Esophagus squamous epithelium (tissue), 4 donors: ENCODE results near the gene CAPN11.

Experiments used
- POLR2A ChIP-seq, 4 donors: fragments of 450-650 bp; IDR thresholded peaks; one replicate each; pipeline ENCODE4 v1.6.1; 2017; ENCODE audit warnings: antibody characterized with exemption in 4 of 4, mild to moderate bottlenecking in 4 of 4, moderate library complexity in 3 of 4
- TF ChIP-seq, protein P1 (sequence below), 6 experiments: fragments of 450-650 bp in 4 of 6; fragments of 200-600 bp in 2 of 6; sonication (generic) in 2 of 6; IDR thresholded peaks; one replicate each; pipeline ENCODE4 v1.5.1; 2016 to 2019; ENCODE audit warnings: antibody characterized with exemption in 6 of 6, mild to moderate bottlenecking in 4 of 6, moderate library complexity in 4 of 6

GRCh38 chr6:44109212-44109611, 49.4 kb upstream of the CAPN11 start:
- TF ChIP-seq, protein P1, sequence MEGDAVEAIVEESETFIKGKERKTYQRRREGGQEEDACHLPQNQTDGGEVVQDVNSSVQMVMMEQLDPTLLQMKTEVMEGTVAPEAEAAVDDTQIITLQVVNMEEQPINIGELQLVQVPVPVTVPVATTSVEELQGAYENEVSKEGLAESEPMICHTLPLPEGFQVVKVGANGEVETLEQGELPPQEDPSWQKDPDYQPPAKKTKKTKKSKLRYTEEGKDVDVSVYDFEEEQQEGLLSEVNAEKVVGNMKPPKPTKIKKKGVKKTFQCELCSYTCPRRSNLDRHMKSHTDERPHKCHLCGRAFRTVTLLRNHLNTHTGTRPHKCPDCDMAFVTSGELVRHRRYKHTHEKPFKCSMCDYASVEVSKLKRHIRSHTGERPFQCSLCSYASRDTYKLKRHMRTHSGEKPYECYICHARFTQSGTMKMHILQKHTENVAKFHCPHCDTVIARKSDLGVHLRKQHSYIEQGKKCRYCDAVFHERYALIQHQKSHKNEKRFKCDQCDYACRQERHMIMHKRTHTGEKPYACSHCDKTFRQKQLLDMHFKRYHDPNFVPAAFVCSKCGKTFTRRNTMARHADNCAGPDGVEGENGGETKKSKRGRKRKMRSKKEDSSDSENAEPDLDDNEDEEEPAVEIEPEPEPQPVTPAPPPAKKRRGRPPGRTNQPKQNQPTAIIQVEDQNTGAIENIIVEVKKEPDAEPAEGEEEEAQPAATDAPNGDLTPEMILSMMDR (IDR thresholded peaks at IDR 0.05): no peak
- no peak for TF ChIP-seq POLR2A (IDR thresholded peaks at IDR 0.05)
